ENCODE measurements around the gene MAFB.

MAFB gene

GRCh38 chr20:40692240-40693011 is 3.4 kb upstream of the MAFB start:
- no peak for FAIRE-seq
- TF ChIP-seq PAX5 (IDR thresholded peaks at IDR 0.05; ENCODE audit: insufficient read depth, low read length, severe bottlenecking) (no peak), TAF1 (IDR thresholded peaks at IDR 0.05; ENCODE audit: low read depth, low read length) (no peak), SPI1 (IDR thresholded peaks at IDR 0.05; ENCODE audit: low read depth, low read length) (no peak), POU2F2 (IDR thresholded peaks at IDR 0.05; ENCODE audit: low read depth, low read length) (no peak), POLR2AphosphoS5 (IDR thresholded peaks at IDR 0.05; ENCODE audit: low read depth, low read length) (no peak), POLR2A (IDR thresholded peaks at IDR 0.05; ENCODE audit: low read depth, low read length) (no peak)
- no peak for DNase-seq (ENCODE audit: insufficient read length, low spot score)

- TF ChIP-seq POLR2A (IDR thresholded peaks at IDR 0.05; ENCODE audit: low read depth, low read length) = no peak
- TF ChIP-seq SPI1 (IDR thresholded peaks at IDR 0.05; ENCODE audit: low read depth, low read length) = no peak
- TF ChIP-seq PAX5 (IDR thresholded peaks at IDR 0.05; ENCODE audit: insufficient read depth, low read length, severe bottlenecking) = no peak
- TF ChIP-seq TAF1 (IDR thresholded peaks at IDR 0.05; ENCODE audit: low read depth, low read length) = no peak
- TF ChIP-seq POU2F2 (IDR thresholded peaks at IDR 0.05; ENCODE audit: low read depth, low read length) = no peak
- TF ChIP-seq POLR2AphosphoS5 (IDR thresholded peaks at IDR 0.05; ENCODE audit: low read depth, low read length) = no peak
- FAIRE-seq (no peak), DNase-seq (ENCODE audit: insufficient read length, low spot score) (no peak)
Observed at GRCh38 chr20:40691566-40692239, 2.7 kb upstream of the MAFB start.

- DNase-seq (ENCODE audit: insufficient read length, low spot score) (no peak), FAIRE-seq (no peak)
- no peak for TF ChIP-seq POU2F2 (IDR thresholded peaks at IDR 0.05; ENCODE audit: low read depth, low read length)
- TF ChIP-seq TAF1 (IDR thresholded peaks at IDR 0.05; ENCODE audit: low read depth, low read length) = no peak
- no peak for TF ChIP-seq POLR2AphosphoS5 (IDR thresholded peaks at IDR 0.05; ENCODE audit: low read depth, low read length)
- TF ChIP-seq SPI1 (IDR thresholded peaks at IDR 0.05; ENCODE audit: low read depth, low read length) = no peak
- TF ChIP-seq POLR2A (IDR thresholded peaks at IDR 0.05; ENCODE audit: low read depth, low read length) = no peak
- no peak for TF ChIP-seq PAX5 (IDR thresholded peaks at IDR 0.05; ENCODE audit: insufficient read depth, low read length, severe bottlenecking)
Observed at GRCh38 chr20:40690836-40691565, 2.0 kb upstream of the MAFB start.

- FAIRE-seq (peak; percentile 95), DNase-seq (ENCODE audit: insufficient read length, low spot score) (peak; percentile 88)
- TF ChIP-seq POLR2AphosphoS5 (IDR thresholded peaks at IDR 0.05; ENCODE audit: low read depth, low read length) = no peak
- no peak for TF ChIP-seq SPI1 (IDR thresholded peaks at IDR 0.05; ENCODE audit: low read depth, low read length)
- no peak for TF ChIP-seq PAX5 (IDR thresholded peaks at IDR 0.05; ENCODE audit: insufficient read depth, low read length, severe bottlenecking)
- TF ChIP-seq POLR2A (IDR thresholded peaks at IDR 0.05; ENCODE audit: low read depth, low read length) = no peak
- TF ChIP-seq TAF1 (IDR thresholded peaks at IDR 0.05; ENCODE audit: low read depth, low read length) = no peak
- no peak for TF ChIP-seq POU2F2 (IDR thresholded peaks at IDR 0.05; ENCODE audit: low read depth, low read length)
Observed at GRCh38 chr20:40689943-40690835, 1.2 kb upstream of the MAFB start.

GRCh38 chr20:40688129-40689099 is 622 bp downstream of the MAFB start:
- TF ChIP-seq PAX5 (IDR thresholded peaks at IDR 0.05; ENCODE audit: insufficient read depth, low read length, severe bottlenecking) (no peak), TAF1 (IDR thresholded peaks at IDR 0.05; ENCODE audit: low read depth, low read length) (no peak), POLR2A (IDR thresholded peaks at IDR 0.05; ENCODE audit: low read depth, low read length) (no peak), POU2F2 (IDR thresholded peaks at IDR 0.05; ENCODE audit: low read depth, low read length) (no peak), POLR2AphosphoS5 (IDR thresholded peaks at IDR 0.05; ENCODE audit: low read depth, low read length) (no peak), SPI1 (IDR thresholded peaks at IDR 0.05; ENCODE audit: low read depth, low read length) (no peak)
- DNase-seq (ENCODE audit: insufficient read length, low spot score) (no peak), FAIRE-seq (no peak)

GRCh38 chr20:40687384-40688128 is 1.5 kb downstream of the MAFB start:
- DNase-seq (ENCODE audit: insufficient read length, low spot score) (no peak), FAIRE-seq (no peak)

GRCh38 chr20:40686893-40687292 is 2.1 kb downstream of the MAFB start:
- DNase-seq (ENCODE audit: insufficient read length, low spot score) = no peak
- FAIRE-seq = no peak
- TF ChIP-seq TAF1 (IDR thresholded peaks at IDR 0.05; ENCODE audit: low read depth, low read length) = no peak
- TF ChIP-seq SPI1 (IDR thresholded peaks at IDR 0.05; ENCODE audit: low read depth, low read length) = no peak
- no peak for TF ChIP-seq POLR2A (IDR thresholded peaks at IDR 0.05; ENCODE audit: low read depth, low read length)
- TF ChIP-seq PAX5 (IDR thresholded peaks at IDR 0.05; ENCODE audit: insufficient read depth, low read length, severe bottlenecking) = no peak
- no peak for TF ChIP-seq POLR2AphosphoS5 (IDR thresholded peaks at IDR 0.05; ENCODE audit: low read depth, low read length)
- TF ChIP-seq POU2F2 (IDR thresholded peaks at IDR 0.05; ENCODE audit: low read depth, low read length) = no peak

More at GRCh38 chr20:40687384-40688128, 1.5 kb downstream of the MAFB start:
- TF ChIP-seq TAF1 (IDR thresholded peaks at IDR 0.05; ENCODE audit: low read depth, low read length) = no peak
- TF ChIP-seq PAX5 (IDR thresholded peaks at IDR 0.05; ENCODE audit: insufficient read depth, low read length, severe bottlenecking) = no peak
- TF ChIP-seq POLR2A (IDR thresholded peaks at IDR 0.05; ENCODE audit: low read depth, low read length) = no peak
- TF ChIP-seq POU2F2 (IDR thresholded peaks at IDR 0.05; ENCODE audit: low read depth, low read length) = no peak
- no peak for TF ChIP-seq POLR2AphosphoS5 (IDR thresholded peaks at IDR 0.05; ENCODE audit: low read depth, low read length)
- TF ChIP-seq SPI1 (IDR thresholded peaks at IDR 0.05; ENCODE audit: low read depth, low read length) = no peak

All from GM12891 (cell line).